Hematopoietic multipotent progenitor cell treated with erythropoietin and hydrocortisone succinate and interleukin-3 and kit ligand, for 8 days (in vitro differentiated cells): ENCODE results near the gene FOXD4.
"Not testable (repeated sequence)": the region's sequence is repeated elsewhere in the genome, so short reads cannot be mapped to it uniquely, and the experiment has no call there.

Experiments
- DNase-seq: peaks from one replicate; pipeline ENCODE4 v3.0.0-alpha.2; 2015

The FOXD4 gene

DNA sequence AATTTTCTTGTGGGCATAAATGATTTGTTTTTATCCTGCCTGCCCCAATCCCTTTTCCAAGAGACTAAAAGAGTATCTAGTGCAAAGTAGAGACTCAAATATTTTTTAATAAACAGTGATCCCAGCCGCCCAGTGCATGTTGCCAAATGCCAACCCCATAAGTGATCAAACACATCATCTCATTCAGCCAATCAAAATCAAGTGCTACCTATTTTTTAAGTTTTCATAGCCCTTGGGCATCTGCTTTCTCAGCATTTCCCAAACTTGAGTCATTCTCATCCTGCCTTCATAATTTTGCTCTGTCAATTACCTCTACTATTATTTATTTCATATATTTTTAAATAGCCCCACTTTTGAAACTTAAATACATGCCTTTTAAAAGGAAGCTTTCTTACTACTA lies 27.4 kb downstream of the FOXD4 start:
- DNase-seq: not testable (repeated sequence)

DNA sequence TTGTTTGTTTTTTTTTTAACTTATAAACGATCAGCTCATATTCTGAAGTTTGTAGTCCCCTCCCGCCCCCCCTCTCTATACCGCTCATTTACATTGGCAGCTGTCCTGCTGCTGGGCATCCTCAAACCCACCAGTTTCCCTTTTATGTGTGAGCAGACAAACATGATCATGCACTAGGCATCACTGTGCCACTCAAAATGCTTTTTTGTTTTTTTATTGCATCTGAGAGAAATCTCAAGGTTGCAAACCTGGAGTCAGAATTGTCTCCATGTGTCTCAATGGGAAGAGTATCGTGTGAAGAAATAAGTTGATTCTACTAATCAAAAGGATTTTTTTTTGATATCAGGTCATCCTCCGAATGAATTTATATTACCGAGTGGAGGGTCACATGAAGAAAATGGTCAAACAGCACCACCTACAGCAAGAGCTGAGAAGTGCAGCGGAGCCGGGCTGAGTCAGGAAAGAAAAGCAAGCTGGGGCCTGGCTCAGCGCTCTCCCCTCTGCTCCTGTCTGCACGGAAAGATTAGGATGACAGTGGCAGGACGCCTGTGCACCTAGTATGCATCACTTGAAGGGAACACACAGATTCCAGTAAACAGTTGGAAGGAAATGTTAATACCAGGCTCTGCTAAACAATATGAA lies 29.7 kb downstream of the FOXD4 start:
- DNase-seq: not testable (repeated sequence)

DNA sequence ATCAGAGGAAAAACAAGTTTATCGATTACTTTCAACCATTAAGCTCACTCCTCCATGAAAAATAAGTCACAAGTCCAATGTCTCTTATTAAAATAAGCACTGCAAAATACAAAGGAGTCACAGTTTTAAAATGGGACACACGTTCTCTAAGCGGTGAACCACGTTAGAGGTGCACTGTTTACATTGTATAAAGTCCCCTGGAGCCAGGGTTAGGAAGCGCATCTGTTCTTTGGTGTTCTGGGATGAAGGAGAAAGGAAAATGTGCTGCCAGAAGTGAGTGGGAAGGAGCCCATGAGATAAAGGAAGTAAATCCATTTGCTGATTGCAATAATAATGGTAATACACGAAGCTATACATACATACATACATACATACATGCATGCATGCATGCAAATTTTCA lies 30.4 kb downstream of the FOXD4 start:
- DNase-seq: not testable (repeated sequence)

DNA sequence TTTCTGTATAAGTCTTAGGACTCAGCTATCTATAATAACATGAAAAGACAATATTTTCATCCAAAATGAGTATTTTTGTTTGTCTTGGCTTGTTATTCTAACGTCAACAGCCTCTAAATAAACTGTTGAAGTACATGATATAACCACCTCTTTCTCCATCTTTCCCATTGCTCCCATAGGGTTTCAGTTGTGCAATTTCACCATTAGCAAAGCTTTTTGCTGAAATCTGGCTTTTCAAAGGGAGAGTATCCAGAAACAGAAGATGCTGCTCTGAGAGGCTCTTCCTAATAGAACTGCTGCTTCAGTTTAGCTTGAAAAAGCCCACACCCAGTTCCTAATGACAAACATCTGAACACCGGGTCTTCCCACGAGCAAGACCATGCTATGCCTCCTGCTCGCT lies 31.1 kb downstream of the FOXD4 start:
- not testable (repeated sequence) for DNase-seq

DNA sequence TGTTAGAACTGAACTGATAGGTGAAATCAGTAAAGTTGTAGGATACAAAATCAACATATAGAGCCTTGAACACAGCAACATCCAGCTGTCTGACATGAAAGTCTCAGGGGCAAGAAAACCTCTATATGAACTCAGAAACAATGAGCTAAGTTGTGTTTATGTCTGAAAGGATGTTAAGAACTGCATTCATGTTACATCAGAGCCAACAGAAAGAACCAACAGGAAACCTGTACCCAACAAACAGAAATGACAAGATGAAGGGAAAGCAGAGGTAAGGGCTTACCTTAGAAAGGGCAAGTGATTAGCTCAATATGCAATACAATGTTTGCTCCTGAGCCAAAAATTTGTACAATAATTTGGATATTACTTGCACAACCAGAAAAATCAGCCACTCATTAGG lies 31.5 kb downstream of the FOXD4 start:
- DNase-seq: not testable (repeated sequence)

DNA sequence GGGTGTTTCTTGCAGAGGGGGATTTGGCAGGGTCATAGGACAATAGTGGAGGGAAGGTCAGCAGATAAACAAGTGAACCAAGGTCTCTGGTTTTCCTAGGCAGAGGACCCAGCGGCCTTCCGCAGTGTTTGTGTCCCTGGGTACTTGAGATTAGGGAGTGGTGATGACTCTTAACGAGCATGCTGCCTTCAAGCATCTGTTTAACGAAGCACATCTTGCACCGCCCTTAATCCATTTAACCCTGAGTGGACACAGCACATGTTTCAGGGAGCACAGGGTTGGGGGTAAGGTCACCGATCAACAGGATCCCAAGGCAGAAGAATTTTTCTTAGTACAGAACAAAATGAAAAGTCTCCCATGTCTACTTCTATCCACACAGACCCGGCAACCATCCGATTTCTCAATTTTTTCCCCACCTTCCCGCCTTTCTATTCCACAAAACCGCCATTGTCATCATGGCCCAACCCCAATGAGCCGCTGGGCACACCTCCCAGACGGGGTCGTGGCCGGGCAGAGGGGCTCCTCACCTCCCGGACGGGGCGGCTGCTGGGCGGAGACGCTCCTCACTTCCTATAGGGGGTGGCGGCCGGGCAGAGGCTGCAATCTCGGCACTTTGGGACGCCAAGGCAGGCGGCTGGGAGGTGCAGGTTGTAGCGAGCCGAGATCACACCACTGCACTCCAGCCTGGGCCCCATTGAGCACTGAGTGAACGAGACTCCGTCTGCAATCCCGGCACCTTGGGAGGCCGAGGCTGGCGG lies 35.1 kb downstream of the FOXD4 start:
- not testable (repeated sequence) for DNase-seq

DNA sequence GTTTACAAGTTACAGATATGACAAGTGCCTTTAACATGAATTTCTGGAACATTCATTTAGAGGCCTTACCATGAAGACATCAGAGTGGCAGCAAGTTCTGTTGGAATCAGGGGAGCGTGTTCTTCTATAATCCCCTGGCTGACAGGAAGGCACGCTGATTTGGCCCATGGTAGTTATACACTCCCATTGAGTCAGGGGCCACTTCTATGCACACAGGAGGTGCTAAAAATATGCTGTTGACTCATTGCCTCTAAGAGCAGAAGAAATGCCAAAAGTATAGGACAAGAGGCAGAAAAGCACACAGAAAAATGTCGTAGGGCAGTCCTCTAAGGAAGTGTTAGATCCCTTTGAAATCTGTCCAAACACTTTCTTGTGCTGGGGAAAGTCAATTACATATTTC lies 39.9 kb downstream of the FOXD4 start:
- DNase-seq: not testable (repeated sequence)

DNA sequence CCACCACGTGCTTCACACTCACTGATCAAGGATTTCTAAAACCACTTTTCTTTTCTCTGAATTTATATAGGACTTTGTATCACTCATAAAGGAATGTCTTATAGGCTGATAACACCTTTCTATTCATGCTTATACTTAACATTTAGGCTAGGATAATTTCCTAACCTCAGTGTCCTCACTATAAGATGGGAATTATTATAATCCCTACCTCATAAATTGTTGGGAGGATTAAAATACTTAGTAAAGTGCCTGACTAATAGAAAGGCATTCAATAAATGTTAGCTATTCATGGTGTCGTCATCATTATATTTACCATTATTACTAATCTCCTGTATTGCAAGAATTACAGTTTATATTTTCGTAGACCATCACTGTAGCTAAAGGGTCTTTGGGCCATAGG lies 41.8 kb downstream of the FOXD4 start:
- DNase-seq: not testable (repeated sequence)

DNA sequence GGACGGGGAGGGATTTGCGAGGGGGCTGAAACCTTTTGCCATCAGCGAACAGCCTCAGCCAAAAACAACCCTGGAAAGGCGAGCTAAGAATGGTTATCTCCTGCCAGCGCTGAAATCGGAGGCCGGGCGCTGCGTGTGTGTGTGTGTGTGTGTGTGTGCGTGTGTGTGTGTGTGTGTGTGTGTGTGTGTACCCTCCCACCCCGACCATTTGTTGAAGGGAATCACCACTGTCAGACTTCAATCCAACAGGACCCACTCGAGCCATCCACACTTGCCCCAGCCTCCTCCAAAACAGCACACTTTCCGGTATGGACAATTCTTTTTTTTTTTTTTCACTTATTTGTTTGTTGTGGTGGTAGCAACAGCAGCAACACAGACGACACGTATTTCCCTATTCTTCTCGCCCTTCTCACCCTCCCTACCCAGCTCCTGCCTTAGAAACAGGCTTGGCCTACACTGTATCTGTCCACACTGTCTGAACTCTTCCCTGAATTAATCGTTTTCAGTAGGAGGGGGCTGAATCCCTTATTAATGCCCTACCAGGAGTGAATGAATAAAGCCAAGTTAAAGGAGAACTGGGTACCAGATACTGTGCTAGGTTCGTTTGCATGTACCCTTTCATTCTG lies 44.2 kb downstream of the FOXD4 start:
- DNase-seq: not testable (repeated sequence)

DNA sequence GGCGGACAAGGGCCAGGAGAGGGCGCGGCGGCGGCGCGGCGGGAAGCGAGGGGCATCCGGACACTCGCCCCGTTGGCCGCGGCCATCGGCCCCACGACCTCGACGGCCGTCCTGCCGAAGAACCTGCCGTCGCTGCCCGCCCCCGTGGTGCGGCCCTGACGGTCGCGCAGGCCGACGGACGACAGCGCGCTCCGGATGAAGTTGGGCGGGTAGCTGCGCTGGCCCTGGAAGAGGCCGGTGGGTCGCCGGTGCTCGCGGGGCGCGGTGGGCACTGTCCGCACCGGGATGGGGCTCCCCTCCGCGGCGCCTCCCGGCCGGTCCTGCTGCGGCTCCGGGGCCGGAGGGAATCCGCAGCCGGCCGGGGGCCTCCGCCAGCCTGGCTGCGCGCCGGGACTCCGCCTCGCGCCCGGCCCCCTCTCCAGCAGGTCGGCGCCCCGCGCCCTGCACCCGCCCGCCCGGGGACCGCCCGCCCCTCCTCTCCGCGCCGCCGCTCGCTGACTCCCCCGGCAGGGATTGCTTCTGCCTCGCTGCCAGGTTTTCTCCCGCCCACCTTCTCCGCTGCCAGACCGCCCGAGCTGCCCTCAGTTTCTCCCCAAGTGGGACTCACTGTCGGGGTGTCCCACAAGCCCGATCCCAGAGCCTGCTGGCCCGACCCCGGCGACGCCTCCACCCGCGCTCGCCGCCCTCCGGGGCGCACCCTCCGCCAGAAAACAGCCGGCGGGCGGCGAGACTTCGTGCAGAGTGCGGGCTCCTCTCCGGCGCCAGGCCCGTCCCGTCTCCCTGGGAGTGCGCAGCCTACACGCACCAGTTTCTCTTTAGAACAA lies 44.9 kb downstream of the FOXD4 start:
- DNase-seq: peak; percentile 4
